GM08714 (cell line): ENCODE measurements around the gene GRK4.
A peak's percentile ranks its signal among the peaks of the same experiment; 100 is the strongest.

ENCODE experiments used
- H3K4me3 ChIP-seq: fragments of 200-500 bp; sonication (Bioruptor generic); 2 replicates; pipeline ENCODE4 v1.5.1; 2014; ENCODE audit warnings: mild to moderate bottlenecking, low read length, inconsistent platforms
- ZNF274 ChIP-seq: IDR thresholded peaks from 2 replicates; pipeline ENCODE4 v1.6.1; 2012; ENCODE audit warnings: mild to moderate bottlenecking, low read depth, low read length

The GRK4 gene

GRCh38 chr4:3060946-3061345, 97.6 kb downstream of the GRK4 start:
- no peak for TF ChIP-seq ZNF274
- no peak overlapping the region for H3K4me3 ChIP-seq

GRCh38 chr4:3062471-3062870, 99.1 kb downstream of the GRK4 start:
- H3K4me3 ChIP-seq, result no peak overlapping the region
- no peak for TF ChIP-seq ZNF274

- TF ChIP-seq ZNF274, result no peak
- no peak overlapping the region for H3K4me3 ChIP-seq
Measured at GRCh38 chr4:3065551-3065950, 102.2 kb downstream of the GRK4 start.

- no peak for TF ChIP-seq ZNF274
- no peak overlapping the region for H3K4me3 ChIP-seq
Measured at GRCh38 chr4:3066836-3067400, 103.5 kb downstream of the GRK4 start.

GRCh38 chr4:3067473-3068001, 104.2 kb downstream of the GRK4 start:
- no peak overlapping the region for H3K4me3 ChIP-seq
- TF ChIP-seq ZNF274, result no peak

DNA sequence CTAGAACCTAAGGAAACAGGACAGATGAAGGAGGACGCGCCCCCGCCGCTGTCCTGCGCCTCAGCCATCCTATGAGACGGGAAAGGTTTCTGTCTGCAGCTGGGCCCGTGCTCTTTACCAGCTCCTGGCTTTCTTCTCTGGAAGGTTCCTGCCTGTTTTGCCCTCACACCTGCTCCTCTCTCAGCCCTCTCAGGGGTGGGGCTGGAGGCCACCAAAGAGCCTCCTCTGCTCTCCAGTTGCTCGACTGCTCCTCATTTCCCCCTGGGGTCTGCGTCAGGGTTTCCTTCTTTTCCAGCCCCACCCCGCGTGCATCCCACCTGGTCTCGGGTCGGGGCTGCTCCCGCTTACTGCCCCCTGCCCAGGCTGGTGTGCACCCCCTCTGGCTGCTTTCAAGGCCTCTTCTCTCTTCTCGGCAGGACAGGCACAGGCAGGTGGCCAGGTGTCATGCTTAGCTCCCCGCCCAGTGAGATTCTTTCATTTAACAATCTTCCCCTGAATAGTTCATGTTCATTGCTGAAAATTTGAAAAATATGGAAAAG, 106.4 kb downstream of the GRK4 start:
- TF ChIP-seq ZNF274, result no peak
- H3K4me3 ChIP-seq, result no peak overlapping the region

GRCh38 chr4:3070709-3071500, 107.5 kb downstream of the GRK4 start:
- no peak for TF ChIP-seq ZNF274
- H3K4me3 ChIP-seq, result no peak overlapping the region

DNA sequence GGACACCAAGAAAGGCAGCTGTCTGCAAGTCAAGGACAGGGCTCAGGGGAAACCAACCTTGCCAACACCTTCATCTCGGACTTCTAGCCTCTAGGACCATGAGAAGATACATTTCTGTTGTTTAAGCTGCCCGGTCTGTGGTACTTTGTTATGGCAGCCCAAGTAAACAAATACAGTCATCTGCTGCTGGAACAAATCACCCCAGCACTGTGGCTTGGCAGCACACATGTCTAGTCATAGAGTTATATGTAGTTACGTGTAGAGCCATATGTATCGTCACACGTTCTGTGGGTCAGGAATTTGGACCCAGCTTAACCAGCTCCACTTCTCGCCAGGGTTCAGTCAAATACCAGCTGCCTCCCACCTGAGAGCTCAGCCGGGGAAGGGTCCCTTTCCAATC, 108.4 kb downstream of the GRK4 start:
- TF ChIP-seq ZNF274, result no peak
- H3K4me3 ChIP-seq, result no peak overlapping the region

- peak overlapping the region; percentile 77; the same call in 1 of the 2 replicates for H3K4me3 ChIP-seq
- no peak for TF ChIP-seq ZNF274
Measured at GRCh38 chr4:3073158-3074077, 110.0 kb downstream of the GRK4 start.

GRCh38 chr4:3074078-3074845, 110.9 kb downstream of the GRK4 start, which contains the start of the genes HTT and HTT-AS:
TSS of gene HTT (plus strand) at chr4:3074681. CDS start at chr4:3074826, 145 bp downstream.
TSS of gene HTT-AS (minus strand) at chr4:3074538.
- no peak for TF ChIP-seq ZNF274
- peak within 1 kb of the TSS; percentile 95 for H3K4me3 ChIP-seq

DNA sequence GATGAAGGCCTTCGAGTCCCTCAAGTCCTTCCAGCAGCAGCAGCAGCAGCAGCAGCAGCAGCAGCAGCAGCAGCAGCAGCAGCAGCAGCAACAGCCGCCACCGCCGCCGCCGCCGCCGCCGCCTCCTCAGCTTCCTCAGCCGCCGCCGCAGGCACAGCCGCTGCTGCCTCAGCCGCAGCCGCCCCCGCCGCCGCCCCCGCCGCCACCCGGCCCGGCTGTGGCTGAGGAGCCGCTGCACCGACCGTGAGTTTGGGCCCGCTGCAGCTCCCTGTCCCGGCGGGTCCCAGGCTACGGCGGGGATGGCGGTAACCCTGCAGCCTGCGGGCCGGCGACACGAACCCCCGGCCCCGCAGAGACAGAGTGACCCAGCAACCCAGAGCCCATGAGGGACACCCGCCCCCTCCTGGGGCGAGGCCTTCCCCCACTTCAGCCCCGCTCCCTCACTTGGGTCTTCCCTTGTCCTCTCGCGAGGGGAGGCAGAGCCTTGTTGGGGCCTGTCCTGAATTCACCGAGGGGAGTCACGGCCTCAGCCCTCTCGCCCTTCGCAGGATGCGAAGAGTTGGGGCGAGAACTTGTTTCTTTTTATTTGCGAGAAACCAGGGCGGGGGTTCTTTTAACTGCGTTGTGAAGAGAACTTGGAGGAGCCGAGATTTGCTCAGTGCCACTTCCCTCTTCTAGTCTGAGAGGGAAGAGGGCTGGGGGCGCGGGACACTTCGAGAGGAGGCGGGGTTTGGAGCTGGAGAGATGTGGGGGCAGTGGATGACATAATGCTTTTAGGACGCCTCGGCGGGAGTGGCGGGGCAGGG, 111.7 kb downstream of the GRK4 start:
- peak overlapping the region; percentile 95 for H3K4me3 ChIP-seq
- TF ChIP-seq ZNF274, result no peak

DNA sequence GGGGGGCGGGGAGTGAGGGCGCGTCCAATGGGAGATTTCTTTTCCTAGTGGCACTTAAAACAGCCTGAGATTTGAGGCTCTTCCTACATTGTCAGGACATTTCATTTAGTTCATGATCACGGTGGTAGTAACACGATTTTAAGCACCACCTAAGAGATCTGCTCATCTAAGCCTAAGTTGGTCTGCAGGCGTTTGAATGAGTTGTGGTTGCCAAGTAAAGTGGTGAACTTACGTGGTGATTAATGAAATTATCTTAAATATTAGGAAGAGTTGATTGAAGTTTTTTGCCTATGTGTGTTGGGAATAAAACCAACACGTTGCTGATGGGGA, 112.2 kb downstream of the GRK4 start:
- no peak for TF ChIP-seq ZNF274

More for the DNA sequence above, 112.2 kb downstream of the GRK4 start:
- peak overlapping the region; percentile 95 for H3K4me3 ChIP-seq
